Amniotic epithelial cell (primary cell): ENCODE data around the gene STX18.

Experiments
- DNase-seq: peaks from one replicate; pipeline ENCODE4 v3.0.0-alpha.2; 2010; ENCODE audit warnings: low read depth

The STX18 gene

DNA sequence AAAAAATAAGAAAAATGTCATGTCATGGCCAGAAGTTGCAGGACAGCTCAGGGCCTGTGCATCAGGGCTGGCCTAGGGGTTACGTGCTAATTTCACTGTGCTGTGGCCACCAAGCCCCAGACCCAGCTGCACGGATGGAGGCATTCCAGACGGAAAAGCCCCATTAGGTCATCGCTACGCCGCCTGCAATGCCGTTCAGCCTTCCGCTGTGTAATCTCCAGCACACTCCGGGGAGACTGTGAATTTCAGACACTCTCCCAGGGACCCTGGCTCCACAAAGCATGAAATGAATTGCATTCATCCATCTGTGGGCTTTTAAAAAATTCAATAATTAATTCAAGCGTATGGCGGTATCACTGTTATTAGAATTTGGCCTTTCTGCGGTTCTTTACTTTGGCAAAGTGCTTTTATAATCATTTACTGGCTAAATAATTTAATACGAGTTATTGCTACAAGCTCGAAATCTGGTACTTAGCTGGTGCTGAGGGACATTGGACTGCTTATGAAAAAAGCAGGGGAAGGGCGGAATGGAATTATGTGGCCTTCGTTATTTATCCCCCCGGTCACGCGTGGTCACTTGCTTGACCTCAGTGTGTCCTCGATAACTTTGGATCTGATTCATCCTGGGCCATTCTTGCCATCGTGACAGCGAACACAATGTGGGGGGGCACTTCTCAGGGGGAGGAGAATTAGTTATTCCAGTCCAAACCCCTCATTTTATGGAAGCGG, 164.0 kb downstream of the STX18 start:
- no peak for DNase-seq

DNA sequence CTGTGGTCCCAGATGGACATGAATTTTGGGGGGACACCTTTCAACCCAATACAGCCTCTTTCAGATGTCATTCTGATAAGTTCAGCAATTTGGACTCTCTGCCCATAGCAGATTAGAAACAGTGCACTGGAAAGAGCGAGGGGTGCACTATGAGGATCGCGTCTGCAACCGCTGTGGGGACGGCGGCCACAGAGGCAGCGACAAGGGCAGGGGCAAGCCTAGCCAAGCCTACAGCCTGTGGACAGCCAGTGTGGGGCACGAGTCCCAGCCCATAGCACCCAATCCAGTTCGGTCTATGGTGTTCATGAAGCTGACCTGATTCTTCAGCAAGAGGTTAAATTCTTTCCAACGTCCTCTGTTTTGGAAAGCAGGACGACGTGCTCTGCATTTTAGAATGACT, 164.7 kb downstream of the STX18 start:
- no peak for DNase-seq

DNA sequence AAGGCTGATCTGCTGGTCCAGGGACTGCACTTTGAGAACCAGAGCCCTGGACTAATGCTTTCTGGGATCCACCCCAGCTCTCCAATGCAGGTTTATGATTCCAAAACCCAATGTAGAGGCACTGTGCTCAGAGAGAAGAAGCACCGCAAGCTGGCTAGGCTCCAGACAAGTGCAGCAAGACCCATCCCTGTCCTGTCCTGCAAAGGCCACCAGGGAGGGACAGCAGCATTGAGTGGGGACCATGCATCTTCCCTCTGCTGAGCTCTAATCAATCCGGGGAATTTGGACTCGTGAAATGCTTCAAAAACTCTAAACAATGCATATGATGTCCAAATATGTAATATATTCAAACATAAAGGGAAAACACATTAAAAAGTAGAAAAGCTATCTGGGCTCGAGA, 165.8 kb downstream of the STX18 start:
- no peak for DNase-seq

DNA sequence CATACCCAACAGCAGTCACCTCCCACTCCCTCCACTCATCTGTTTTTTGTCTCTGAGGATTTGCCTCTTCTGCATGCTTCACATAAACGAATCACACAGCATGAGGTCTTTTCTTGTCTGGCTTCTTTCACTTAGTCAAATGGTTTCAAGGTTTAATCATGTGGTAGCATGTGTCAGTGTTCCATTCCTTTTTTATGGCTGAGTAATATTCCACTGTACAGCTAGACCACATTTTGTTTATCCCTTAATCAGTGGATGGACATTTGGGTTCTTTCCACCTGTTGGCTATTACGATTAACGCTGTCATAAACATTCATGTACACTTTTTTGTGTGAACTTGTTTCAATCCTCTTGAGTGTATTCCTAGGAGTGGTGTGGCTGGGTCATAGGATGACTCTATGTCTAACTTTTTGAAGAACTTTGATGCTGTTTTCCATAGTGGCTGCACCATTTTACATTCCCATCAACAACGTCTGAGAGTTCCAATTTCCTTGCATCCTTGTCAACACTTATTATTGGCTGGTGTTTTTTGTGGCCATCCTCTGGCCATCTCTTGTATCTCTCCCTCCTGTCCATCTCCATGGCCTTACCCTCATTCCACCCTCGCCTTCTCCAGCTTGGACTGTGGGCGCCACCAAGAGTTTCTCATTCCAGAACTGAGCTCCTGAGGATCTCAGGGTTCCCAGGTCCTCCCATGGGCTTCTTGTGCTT, 167.3 kb downstream of the STX18 start:
- no peak for DNase-seq
